ENCODE measurements around the gene KCTD21. TPM values are rescaled to one million over a fixed set of nuclear protein-coding genes. Genes with fewer than 3 reads are reported as not detected.

The KCTD21 gene
- total RNA-seq, 2 donors from 2014 or later, result 22.4 to 31.8 TPM

DNA sequence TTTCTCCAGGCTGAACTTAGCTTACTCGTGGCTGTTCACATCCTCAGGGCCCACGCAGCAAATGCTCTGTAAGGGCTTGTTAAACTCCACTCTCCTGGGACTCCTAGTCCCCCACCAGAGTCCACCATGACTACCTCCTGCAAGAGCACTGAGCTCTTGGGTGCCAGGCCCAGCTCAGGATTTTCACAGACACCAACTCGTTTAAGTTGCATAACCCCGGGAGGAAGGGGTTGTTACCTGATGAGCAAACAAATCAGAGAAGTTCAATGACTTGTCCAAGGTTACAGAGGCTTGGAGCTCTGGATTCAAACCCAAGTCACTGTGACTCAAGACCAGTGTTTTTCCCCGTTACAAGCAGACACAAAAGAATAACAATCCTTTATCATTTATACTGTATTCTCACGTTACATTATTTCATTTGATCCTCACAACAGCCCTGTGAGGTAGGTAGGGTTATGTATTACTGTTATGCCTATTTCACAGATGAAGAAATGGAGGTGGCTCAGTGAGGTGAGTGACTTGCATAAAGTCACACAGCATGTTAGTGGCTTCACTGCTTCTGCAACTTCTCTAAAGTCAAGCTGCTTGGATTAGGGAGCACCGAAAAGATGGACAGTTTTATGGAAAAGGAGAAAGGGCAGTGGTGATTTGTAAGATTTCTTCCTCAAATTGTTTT, 17.4 kb downstream of the KCTD21 start:
- no peaks in the 10 kb centered on the region for H3K4me1 Mint-ChIP-seq (ENCODE audit: low read depth)
- no peak for ATAC-seq (replicated peaks in 1 of 2)
- no peak overlapping the region for H3K4me3 Mint-ChIP-seq
- H3K27ac Mint-ChIP-seq, result no peak overlapping the region
- DNase-seq, result no peak
- no peaks in the 10 kb centered on the region for H3K27me3 Mint-ChIP-seq (ENCODE audit: low read depth)
- H3K9me3 Mint-ChIP-seq, result peaks cover 0 to under 1% of the 10 kb centered on the region in 2 donors
- H3K36me3 Mint-ChIP-seq (ENCODE audit: insufficient read depth in 2 of 2), result peaks cover 0 to under 1% of the 10 kb centered on the region in 2 donors

DNA sequence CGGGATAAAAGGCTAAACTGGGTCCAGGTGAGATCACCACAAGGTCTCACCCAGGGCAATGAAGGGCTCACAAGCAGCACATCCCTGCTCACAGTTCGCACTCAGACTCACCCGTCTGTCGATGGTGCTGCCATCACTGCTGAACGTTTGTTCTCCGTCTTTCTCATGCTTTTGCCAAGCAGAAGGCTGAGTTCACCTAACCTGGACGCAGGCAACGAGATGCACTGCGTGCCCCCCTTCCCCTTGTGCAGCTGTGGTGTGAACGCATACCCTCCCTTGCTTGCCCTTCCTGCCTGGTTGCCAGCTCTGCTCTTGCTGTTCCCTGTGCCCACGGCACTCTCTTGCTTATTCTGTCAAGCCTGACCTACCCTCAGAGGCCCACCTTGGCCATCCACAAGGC, 18.0 kb downstream of the KCTD21 start:
- Mint-ChIP-seq H3K4me1 (ENCODE audit: low read depth) (no peaks in the 10 kb centered on the region), H3K4me3 (no peak overlapping the region), H3K27me3 (ENCODE audit: low read depth) (no peaks in the 10 kb centered on the region), H3K9me3 (no peaks in the 10 kb centered on the region), H3K27ac (no peak overlapping the region), H3K36me3 (ENCODE audit: insufficient read depth in 2 of 2) (no peaks in the 10 kb centered on the region)
- DNase-seq, result no peak
- ATAC-seq (replicated peaks in 1 of 2), result no peak

DNA sequence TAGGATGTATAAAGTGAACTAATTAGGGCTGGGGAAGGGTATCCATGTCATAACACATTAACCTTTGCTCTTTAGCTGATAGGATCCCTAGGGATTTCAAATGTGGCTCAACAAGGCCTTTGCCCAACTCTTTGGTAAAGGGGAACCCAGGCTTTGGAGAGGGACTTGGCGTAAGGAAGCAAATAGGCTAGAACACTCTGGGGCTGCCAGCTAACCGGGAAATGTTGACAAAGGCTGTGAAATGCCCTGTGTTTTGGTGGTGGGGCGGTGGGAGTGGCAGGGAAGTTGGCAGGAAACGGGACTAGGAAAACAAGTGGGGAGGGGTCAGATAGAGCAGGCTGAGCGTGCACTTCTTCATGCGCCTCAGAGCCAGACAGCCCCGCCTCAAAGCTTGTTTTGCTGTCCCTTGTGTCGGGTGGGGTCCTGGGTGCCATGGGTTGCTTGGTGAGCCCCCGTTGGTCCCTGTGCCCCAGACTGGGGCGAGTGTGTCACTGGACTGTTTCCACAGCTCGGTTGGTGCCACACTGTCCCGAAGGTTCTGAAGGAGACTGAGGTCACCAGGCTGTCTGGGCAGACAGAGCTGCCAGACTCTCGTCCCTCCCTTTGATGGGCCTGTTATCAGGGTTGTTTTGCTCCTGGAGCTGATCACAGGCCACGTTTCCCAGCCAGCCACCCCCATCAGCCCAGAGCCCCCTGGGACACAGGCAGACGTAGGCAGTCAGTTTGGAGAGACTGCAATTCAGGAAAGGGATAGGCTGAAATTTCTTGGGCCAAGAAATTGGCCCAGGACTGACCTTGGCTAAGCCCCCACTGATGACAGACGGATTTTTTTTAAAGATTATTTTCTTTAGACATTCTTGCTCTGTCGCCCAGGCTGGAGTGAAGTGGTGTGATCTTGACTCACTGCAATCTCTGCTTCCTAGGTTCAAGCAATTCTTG, 19.6 kb downstream of the KCTD21 start:
- DNase-seq (no peak), ATAC-seq (replicated peaks in 1 of 2) (no peak)
- no peaks in the 10 kb centered on the region for H3K9me3 Mint-ChIP-seq
- no peaks in the 10 kb centered on the region for H3K36me3 Mint-ChIP-seq (ENCODE audit: insufficient read depth in 2 of 2)
- no peak overlapping the region for H3K4me3 Mint-ChIP-seq
- no peaks in the 10 kb centered on the region for H3K4me1 Mint-ChIP-seq (ENCODE audit: low read depth)
- H3K27me3 Mint-ChIP-seq (ENCODE audit: low read depth), result no peaks in the 10 kb centered on the region
- H3K27ac Mint-ChIP-seq, result no peak overlapping the region

DNA sequence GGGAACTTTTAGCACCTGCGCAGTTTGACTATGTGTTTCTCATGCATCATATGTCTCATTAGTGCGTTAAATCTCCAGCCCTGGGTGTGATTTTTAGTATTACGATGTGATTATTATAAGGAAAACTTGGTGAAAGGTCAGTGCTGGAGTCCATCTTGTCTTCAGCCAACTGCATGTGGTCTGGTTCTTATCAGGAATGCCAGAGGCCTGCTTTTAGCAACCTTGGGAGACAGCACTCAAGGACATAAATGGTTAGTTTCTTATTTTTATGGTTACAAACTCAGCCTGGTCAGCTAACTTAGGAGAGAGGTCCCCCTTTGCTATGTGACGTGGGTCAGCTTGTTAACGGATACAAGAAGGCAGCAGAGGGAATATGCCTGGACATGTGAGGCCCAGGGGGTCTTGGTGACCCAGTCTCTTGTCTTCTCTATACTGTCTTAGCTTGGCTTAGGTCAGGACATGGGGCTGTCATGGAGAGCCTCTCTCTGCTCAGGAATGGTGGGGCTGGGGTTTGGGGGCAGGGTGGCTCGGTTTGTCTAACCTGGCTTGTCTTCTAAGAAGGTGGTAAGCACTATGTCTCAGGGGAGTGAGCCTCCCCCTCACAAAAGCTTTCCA, 21.5 kb downstream of the KCTD21 start:
- no peak for DNase-seq
- H3K27me3 Mint-ChIP-seq (ENCODE audit: low read depth), result no peaks in the 10 kb centered on the region
- H3K4me1 Mint-ChIP-seq (ENCODE audit: low read depth), result no peaks in the 10 kb centered on the region
- H3K4me3 Mint-ChIP-seq, result no peak overlapping the region
- H3K27ac Mint-ChIP-seq, result no peak overlapping the region
- H3K9me3 Mint-ChIP-seq, result no peaks in the 10 kb centered on the region
- ATAC-seq (replicated peaks in 1 of 2), result no peak
- no peaks in the 10 kb centered on the region for H3K36me3 Mint-ChIP-seq (ENCODE audit: insufficient read depth in 2 of 2)

DNA sequence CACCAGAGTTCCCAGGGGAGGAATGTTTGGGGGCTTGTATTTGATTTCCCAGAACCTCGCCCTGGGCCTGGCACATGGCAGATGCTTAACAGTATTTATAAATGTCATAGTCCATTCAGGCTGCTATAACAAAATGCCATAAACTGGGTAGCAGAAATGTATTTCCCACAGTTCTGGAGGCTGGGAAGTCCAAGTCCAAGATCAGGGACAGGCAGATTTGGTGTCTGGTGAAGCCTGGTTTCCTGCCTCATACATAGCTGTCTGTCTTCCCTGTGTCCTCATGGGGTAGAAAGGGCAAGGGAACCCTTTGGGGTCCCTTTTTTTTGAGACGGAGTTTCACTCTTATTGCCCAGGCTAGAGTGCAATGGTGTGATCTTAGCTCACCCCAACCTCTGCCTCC, 24.0 kb downstream of the KCTD21 start:
- H3K27me3 Mint-ChIP-seq (ENCODE audit: low read depth), result no peaks in the 10 kb centered on the region
- no peak overlapping the region for H3K27ac Mint-ChIP-seq
- ATAC-seq (replicated peaks in 1 of 2), result no peak
- no peak for DNase-seq
- H3K4me1 Mint-ChIP-seq (ENCODE audit: low read depth), result no peaks in the 10 kb centered on the region
- no peaks in the 10 kb centered on the region for H3K36me3 Mint-ChIP-seq (ENCODE audit: insufficient read depth in 2 of 2)
- H3K4me3 Mint-ChIP-seq, result no peak overlapping the region
- H3K9me3 Mint-ChIP-seq, result no peaks in the 10 kb centered on the region

DNA sequence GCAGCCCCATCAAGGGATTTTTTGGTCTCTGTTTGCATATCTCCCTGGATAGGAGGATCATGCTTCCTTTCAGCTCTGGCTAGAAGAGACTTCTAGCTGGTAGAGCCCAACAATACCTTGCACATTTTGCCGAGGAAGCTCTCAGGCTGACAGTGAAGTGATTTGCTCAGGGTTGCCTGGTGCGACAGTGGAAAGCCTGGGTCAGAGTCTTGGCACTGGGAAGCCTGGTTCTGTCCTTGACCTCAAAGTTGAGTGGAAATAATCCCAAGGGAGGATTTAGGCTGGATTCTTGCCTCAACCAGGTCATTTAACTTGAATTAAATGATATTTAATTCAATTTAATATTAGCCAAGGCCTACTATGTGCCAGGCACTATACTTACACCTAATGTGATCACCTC, 24.6 kb downstream of the KCTD21 start:
- Mint-ChIP-seq H3K36me3 (ENCODE audit: insufficient read depth in 2 of 2) (no peaks in the 10 kb centered on the region), H3K9me3 (no peaks in the 10 kb centered on the region), H3K4me3 (no peak overlapping the region), H3K4me1 (ENCODE audit: low read depth) (no peaks in the 10 kb centered on the region), H3K27ac (no peak overlapping the region), H3K27me3 (ENCODE audit: low read depth) (no peaks in the 10 kb centered on the region)
- ATAC-seq (replicated peaks in 1 of 2), result no peak
- no peak for DNase-seq

DNA sequence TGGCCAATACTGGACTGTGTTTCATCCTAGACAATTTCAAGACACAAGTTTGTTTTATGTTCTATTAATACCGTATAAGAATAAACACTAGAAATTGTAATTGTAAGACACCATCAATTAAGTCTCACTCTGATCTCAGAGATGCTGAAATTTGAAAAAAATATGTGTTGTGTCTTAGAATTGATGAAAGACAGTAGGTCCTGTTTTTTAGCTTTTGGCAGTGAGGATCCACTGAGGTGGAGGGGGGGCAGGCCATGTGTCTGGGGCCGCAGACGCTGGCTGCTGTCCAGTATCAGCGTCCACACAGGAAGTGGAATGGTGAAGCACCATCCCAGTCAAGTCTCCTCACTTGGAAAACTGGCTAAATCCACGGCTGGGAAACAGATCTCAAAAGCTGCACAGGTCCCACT, 26.5 kb downstream of the KCTD21 start:
- no peak overlapping the region for H3K4me3 Mint-ChIP-seq
- no peak overlapping the region for H3K27ac Mint-ChIP-seq
- no peaks in the 10 kb centered on the region for H3K36me3 Mint-ChIP-seq (ENCODE audit: insufficient read depth in 2 of 2)
- DNase-seq (no peak), ATAC-seq (replicated peaks in 1 of 2) (no peak)
- no peaks in the 10 kb centered on the region for H3K4me1 Mint-ChIP-seq (ENCODE audit: low read depth)
- H3K9me3 Mint-ChIP-seq, result no peaks in the 10 kb centered on the region
- no peaks in the 10 kb centered on the region for H3K27me3 Mint-ChIP-seq (ENCODE audit: low read depth)

DNA sequence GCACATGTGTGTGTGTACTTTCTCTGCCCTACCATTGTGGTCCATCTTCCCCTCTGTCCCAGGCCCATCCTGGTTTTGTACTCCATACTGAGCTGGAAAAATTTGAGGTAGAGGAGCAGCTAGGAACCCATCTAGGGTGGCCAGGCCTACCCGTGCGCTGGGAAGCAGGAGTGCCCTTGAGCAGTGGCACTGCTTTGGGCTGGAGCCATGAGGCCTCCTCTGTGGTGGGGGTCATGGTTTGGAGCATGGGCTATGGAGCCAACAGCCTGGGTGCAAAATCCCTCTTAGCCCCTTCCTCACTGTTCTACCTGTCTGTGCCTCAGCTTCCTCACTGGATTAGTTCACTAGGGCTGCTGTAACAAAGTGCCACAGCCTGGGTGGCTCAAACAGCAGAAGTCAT, 27.1 kb downstream of the KCTD21 start:
- Mint-ChIP-seq H3K9me3 (no peaks in the 10 kb centered on the region), H3K4me1 (ENCODE audit: low read depth) (no peaks in the 10 kb centered on the region), H3K4me3 (no peak overlapping the region), H3K36me3 (ENCODE audit: insufficient read depth in 2 of 2) (no peaks in the 10 kb centered on the region), H3K27ac (no peak overlapping the region), H3K27me3 (ENCODE audit: low read depth) (no peaks in the 10 kb centered on the region)
- no peak for DNase-seq
- ATAC-seq (replicated peaks in 1 of 2), result no peak

DNA sequence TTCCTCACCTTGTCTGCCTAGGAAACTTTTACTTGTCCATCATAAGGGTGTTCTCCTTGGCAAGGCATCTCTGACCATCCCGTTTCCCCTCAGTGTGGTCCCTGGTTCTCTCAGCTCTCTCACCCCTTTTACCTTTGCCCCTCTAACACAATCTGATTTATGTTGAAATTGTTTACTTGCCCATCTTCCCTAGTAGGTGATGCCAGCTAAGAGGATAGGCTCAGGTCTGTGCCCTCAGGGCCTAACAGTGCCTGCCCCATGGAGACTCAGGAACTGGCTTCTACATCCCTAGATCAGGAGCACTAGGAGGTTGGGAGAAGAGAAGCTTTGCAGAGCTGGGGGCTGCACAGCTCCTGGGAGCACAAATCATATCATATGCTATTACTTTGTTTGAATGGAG, 27.9 kb downstream of the KCTD21 start:
- H3K27ac Mint-ChIP-seq, result no peak overlapping the region
- DNase-seq, result no peak
- no peaks in the 10 kb centered on the region for H3K36me3 Mint-ChIP-seq (ENCODE audit: insufficient read depth in 2 of 2)
- ATAC-seq (replicated peaks in 1 of 2), result no peak
- H3K4me3 Mint-ChIP-seq, result no peak overlapping the region
- no peaks in the 10 kb centered on the region for H3K9me3 Mint-ChIP-seq
- no peaks in the 10 kb centered on the region for H3K4me1 Mint-ChIP-seq (ENCODE audit: low read depth)
- H3K27me3 Mint-ChIP-seq (ENCODE audit: low read depth), result no peaks in the 10 kb centered on the region

DNA sequence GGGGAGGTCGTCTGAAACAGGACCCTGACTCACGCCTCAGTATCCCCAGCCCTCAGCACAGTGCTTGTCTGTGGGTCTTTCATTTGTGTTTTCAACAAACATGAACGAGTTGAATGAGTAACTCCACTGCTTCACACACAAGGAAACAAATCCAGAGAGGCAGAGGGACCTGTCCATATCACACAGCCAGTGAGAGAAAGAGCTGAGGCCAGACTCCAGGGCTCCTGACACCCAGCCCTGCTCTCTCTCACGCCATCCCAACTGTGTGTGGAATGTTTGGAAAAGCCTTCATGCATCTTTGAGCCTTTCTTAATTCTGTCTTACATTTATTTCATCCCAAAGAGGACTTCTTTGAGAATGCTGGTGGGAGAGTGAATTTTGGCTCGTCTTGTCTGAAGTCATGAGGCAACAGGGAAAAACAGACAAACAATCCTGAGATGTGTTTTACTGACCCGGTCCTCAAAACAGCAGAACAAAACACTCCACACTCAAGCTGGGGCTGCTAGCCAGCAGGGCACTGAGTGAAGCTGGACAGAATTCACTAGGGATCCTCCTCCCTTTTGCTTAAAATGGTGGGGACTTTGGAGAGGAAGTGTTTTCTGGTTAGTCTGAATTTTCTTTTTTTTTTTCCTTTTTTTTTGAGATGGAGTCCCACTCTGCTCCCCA, 29.3 kb downstream of the KCTD21 start:
- ATAC-seq (replicated peaks in 1 of 2) (no peak), DNase-seq (no peak)
- H3K36me3 Mint-ChIP-seq (ENCODE audit: insufficient read depth in 2 of 2), result no peaks in the 10 kb centered on the region
- no peaks in the 10 kb centered on the region for H3K9me3 Mint-ChIP-seq
- H3K4me3 Mint-ChIP-seq, result no peak overlapping the region
- no peak overlapping the region for H3K27ac Mint-ChIP-seq
- H3K4me1 Mint-ChIP-seq (ENCODE audit: low read depth), result no peaks in the 10 kb centered on the region
- no peaks in the 10 kb centered on the region for H3K27me3 Mint-ChIP-seq (ENCODE audit: low read depth)

DNA sequence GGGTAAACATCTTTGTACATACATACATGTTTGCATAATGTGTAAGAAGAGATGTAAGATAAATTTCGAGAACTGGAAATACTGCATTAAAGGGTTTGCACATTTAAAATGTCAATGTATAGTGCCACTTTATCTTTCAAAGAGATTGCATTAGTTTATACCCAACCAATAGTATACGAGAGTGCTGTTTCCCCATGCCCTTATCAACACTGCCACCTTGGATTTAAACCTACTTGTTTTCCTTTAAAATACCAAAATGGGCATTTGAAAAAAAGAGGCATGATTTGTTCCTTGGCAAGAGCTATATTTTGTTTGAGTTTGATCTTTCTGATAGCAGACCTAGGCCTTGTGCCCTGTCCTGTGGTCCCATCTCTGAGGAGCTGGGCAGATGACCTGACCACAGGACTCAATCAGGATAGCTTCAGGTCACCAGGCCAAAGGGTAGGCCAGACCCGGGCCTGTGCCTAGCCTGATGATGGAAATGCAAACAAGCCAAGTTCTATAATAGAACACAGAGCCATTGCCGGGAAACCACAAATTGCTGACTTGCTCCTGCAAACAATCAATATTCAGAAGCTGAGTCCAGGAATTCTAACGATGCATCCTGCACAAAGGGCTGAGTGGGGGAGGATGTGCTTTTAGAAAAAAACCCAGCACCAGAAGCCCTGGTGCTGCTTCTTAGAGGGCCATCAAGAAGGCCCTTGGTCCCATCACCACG, 32.1 kb downstream of the KCTD21 start:
- no peaks in the 10 kb centered on the region for H3K36me3 Mint-ChIP-seq (ENCODE audit: insufficient read depth in 2 of 2)

DNA sequence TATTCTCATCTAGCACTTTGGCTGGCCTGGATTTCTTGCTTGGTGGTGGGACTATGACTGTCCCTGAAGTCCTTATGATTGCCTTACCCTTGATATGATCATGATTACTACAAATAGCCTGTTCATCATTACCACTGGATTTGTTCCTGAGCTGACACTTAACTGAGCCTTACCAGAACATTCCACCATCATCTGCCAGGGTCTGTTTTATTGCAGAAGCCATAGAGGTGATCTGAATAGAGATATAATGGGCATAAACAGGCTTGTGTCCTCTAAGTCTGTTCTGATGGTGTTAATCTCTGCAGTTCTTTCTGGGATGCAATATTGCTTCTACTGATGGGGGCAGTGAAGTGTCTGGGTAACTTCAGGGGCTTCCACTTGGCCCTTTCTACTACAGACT, 36.6 kb downstream of the KCTD21 start:
- no peak overlapping the region for H3K4me3 Mint-ChIP-seq
- H3K36me3 Mint-ChIP-seq (ENCODE audit: insufficient read depth in 2 of 2), result no peaks in the 10 kb centered on the region
- no peaks in the 10 kb centered on the region for H3K9me3 Mint-ChIP-seq
- ATAC-seq (replicated peaks in 1 of 2) (no peak), DNase-seq (no peak)
- H3K27ac Mint-ChIP-seq, result no peak overlapping the region
- no peaks in the 10 kb centered on the region for H3K27me3 Mint-ChIP-seq (ENCODE audit: low read depth)
- H3K4me1 Mint-ChIP-seq (ENCODE audit: low read depth), result no peaks in the 10 kb centered on the region

More for the DNA sequence above, 32.1 kb downstream of the KCTD21 start:
- H3K4me1 Mint-ChIP-seq (ENCODE audit: low read depth), result no peaks in the 10 kb centered on the region
- no peaks in the 10 kb centered on the region for H3K9me3 Mint-ChIP-seq
- ATAC-seq (replicated peaks in 1 of 2) (no peak), DNase-seq (no peak)
- H3K4me3 Mint-ChIP-seq, result no peak overlapping the region
- no peaks in the 10 kb centered on the region for H3K27me3 Mint-ChIP-seq (ENCODE audit: low read depth)
- H3K27ac Mint-ChIP-seq, result no peak overlapping the region
